Measurements from ENCODE around the gene SOCS6.
A peak's percentile ranks its signal among the peaks of the same experiment; 100 is the strongest.

Gene SOCS6

DNA sequence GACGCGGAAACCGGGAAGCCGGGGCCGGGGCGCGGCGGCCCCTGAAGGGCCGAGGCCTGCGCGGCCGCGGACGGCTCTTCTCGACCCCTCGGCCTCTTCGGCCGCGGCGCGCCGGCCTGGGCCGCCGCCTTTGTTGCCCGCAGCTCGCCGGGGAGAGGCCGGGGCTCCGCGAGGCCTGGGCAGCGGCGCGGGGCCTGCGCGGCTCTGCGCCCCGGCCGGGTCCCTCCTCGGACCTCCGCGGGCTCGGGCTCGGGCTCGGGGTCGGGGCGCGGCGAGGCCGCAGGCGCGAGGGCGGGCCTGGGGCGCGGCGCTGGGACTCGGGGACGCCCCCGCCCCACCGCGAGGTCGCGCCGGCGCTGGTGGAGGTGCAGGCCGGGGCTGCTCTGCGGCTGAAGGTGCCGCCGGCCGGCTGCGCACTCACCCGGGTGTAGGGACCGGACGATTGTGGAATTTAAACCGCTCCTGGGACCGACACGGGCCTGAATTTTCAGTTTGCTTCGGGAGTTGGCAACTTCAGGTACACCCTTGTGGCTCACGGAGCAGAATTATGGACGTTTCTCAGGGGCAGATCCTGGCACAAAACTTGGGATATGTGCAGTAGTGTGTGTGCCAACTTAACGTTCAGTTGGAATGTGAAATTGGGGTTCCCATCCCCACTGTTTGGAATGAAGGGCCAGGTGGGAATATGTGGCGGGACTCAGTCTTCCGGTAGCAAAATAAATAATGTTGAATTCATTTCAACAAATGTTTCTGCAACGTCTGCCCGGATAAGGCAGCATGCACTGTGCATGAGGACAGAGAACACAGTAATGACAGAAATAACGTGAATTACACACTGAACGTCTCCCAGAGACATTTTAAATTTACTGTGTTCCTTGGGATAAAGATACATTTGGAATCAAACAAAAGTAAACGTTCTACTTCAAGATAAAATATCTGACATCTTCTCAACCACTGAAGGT is 787 bp downstream of the SOCS6 start:
- peak; percentile 44 for DNase-seq

DNA sequence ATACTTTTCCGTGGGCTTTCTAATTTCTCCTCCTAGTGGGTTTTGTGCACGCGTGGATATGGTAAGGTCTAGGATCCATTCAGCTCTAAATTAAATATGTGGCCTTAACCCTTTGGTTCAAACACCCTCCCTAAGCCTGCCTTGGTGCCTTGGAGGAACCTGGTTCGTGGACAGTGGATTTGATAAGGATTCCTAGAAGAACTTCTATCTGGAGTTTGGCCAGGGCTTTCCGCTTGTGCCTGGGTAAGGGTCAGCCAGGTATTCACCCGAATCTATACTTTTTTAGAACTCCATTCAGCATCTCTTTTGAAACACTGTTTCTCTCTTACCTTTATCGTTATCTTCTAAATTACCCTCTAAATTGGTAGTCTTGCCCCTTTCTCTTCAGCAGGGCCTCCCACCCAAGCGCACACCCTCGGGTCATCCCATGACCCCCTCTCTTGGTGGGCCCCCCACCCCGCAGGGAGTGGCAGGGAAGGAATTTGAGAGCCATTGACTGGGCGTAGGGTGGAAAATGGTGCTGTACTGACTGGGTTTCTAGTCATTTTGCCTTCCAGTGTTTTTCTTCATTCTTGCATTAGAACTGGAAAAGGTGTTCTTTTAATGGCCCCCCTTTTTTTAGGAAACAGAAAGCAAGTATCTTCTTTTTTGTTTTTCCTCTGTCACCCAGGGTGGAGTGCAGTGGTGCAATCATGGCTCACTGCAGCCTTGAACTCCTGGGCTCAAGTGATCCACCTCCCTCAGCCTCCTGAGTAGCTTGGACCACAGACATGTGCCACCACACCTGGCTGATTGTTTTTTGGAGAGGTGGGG is 1.8 kb downstream of the SOCS6 start:
- no peak for DNase-seq

DNA sequence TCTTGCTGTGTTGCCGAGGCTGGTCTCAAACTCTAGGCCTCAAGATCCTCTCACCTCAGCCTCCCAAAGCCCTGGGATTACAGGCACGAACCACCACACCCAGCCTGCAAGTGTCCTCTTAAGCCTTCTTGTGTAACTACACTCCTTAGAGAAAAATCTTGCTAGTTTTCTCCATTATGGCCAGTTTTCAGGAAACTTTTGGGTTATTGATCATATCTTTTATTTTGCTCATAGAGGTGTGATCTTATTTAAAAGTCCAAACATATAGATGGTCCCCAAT is 2.4 kb downstream of the SOCS6 start:
- no peak for DNase-seq

DNA sequence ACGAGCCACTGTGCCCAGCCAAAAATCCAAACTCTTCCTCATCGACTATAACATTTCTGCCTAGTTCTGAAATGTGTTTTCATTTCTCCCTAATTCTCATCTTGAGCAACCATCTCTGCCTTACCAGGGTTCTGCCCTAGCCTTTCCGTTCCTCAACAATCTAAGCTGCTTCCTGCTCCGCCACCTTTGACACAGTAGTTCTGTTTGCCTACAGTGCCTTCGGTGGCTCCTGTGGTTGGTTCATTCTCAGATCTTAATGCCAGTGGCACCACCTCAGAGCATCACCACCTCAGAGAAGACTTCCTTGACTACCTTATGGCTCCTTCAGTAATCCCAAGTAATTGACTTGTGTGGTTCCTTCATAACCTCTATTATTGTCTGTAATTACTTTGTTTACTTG is 3.8 kb downstream of the SOCS6 start:
- DNase-seq: no peak

DNA sequence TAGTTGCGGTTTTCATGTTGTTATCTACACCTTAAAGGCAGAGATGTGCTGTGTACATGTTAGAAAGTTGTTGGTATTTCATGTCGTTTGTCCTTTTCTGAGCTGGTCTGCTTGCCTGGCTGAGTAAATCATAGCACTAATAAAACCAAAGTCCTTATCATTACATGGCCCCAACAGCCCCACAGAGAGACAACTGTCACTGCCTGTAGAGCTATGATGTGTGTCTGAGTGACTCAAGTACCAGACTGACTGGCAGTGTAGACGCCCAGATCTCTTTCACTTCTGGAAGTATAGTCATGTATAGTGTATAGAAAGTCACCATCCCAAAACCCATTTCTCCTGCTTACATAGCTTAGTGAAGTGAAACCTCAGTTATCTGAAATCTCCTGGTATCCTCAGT is 4.3 kb downstream of the SOCS6 start:
- no peak for DNase-seq

DNA sequence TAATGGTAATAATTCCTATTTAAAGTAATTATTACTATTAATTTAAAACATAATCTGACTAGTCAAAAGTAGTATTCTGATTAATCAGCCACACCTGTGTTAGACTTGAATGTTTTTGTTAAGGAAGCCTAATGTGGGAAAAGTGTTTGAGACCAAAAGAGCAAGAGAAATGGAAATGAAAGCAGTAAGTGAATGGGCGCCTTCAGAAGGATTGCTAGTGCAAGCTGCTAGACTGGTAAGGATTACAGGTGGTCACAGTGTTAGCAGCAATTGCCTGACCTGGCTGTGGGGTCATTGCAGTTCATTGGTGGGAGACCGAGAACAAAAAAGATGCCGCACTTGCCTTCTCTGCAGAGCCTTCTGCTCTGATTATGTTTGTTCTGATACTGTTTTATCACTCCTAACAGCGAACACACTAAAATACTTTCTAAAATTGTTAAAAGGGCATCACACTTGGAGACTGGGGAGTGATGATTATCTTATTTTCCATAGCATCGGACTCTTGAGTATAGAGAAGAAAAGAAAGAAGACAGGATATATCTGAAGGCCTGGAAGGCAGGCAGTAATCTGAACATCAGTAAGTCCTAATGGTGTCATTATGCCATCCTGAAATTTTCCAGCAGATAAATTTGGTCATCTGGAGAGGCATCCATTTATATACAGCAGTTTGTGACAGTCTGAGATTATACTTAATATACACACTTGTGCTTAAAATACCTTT is 5.8 kb downstream of the SOCS6 start:
- DNase-seq: no peak

DNA sequence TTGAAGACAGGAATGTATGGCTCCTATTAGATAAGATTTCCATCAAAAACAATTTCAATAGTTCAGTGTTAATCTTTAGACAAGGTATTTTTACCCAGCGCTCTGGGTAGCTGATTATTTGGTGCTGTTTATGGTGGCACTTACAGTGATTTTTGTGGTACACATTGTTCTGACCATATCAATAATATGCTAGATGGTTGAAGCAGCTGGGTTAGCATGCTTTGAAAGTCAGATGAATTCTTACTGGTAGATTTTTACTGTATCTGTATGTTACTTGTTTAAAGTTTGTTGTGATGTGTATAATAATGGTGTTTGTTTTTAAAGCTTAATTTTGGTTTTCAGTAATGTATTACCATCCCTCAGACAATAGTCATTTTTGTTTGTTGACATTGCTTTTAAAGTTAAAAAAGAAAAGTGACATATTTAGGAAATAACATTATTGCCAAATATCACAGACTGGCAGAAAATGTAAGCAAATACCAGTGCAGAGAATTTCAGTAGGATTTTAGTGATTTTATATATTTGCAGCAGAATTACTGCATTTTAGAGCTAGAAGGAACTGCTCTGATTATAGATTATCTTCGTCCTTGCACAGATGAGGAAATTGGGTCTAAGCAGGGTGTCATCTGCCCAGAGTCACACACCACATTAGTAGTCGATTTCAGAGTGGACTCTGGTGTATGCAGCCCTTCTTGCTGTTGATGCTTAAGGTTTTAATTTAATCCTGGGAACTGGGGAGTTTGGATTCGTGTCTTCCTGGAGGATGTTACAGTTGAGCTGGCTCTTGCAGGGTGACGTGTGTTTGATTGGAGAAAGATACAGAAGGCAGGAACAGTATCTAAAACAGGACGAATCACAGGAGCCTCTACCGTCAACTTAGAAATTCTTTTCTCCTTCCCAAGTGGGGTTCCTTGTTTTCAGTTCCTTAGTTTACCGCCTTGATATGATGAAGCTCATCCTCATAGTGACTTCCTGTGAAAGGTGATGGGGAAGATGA is 6.6 kb downstream of the SOCS6 start:
- DNase-seq: no peak

DNA sequence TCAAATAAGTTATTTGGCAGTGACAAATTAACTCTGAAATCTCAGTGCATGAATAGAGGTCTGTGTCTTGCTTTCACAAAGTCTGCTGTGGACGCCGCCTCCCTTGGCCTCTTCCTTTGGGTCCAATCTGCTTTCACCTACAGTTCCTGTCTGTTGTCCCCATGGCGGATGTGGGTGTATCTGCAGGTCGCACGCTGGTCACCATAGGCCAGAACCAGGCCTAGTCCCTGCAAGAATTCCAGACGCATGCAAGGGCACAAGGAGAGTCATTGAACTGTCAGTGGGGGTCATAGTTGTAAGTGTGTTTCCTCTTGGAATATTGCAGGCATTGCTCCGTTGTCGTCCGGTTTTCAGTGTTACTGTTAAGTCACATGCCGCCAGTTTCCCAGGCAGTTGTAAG is 7.4 kb downstream of the SOCS6 start:
- DNase-seq: no peak

DNA sequence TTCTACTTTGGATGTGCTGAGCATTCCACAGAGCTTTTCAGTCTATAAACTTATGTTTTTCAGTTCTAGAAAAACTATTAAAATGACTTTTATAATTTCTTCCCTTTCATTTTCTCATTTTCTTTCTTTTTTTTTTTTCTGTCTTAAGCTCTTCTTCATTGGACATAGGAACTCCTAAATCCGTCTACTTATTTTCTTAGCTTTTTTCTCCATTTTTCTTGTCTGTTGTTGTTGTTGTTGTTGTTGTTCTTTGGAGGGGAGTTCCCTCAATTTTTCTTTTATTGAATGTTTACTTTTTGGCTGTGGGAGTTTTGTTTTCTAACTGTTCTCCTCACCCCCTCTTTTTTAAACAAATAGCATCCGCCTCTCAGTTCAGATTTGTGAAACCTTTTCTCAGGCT is 7.9 kb downstream of the SOCS6 start:
- no peak for DNase-seq

DNA sequence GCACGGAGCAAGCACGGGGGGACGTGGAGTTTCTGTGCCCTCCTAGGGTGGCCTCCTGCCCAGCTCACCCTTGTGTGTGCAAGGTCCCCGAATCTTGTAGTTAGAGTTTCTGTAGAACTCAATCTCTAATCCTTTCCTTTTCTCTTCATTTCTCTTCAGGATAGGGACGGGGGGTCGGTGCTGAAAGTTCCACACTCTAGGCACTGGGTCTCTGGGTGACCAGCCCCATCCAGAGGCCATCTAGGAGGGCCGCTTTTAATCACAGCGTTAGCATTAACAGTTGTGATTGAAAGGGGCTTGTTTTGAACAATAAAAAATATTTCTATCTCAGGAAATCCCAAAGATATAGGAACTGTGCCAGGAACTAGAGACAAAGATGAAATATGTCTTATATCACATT is 10.5 kb downstream of the SOCS6 start:
- DNase-seq: no peak

DNA sequence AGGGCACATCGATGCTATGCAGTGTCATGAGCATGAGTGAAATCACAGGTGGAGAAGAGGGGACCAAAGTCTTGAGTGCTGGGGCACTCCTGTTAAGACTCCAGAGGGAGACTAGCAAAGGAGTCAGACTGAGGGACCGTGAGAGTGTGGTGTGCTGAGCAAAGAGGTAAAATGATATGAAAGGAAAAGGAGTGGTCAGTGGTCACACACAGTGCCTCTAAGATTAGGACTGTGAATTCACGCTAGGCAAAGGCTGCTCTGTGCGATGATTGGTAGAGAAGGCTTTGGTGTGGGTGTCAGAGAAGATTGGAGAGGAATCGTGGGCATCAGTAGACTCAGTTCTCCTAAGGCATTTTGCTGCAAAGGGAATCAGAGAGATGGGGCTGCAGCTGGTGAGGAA is 12.8 kb downstream of the SOCS6 start:
- DNase-seq: no peak

DNA sequence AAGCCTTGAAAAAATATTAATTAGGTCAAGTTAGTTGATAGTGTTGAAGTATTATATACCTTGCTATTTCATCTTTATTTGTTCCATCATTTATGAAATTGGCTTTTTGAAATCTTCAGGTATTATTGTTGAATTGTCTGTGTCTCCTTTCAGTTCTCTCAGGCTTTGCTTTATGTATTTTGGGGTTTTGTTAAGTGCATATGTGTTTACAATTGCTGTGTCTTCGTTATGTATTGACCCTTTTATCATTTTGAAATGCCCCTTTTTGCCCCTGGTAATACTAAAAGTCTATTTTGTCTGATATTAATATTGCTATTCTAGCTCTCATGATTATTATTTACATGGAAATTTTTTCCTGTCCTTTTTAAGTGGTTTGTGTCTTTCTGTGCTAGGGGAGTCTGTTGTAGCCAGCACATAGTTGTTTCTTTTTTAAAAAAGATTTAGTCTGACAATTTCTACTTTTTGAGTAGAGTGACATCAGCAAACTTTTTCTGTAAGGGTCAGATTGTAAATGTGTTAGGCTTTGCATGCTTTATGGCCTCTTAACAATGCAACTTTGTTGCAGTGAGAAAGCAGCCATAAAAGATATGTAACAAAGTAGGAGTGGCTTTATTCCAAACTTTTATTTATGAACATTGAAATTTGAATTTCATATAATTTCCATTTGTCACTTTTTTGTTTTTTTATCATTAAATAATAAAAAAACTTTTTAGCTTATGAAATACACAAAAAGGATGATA is 19.9 kb downstream of the SOCS6 start:
- no peak for DNase-seq

DNA sequence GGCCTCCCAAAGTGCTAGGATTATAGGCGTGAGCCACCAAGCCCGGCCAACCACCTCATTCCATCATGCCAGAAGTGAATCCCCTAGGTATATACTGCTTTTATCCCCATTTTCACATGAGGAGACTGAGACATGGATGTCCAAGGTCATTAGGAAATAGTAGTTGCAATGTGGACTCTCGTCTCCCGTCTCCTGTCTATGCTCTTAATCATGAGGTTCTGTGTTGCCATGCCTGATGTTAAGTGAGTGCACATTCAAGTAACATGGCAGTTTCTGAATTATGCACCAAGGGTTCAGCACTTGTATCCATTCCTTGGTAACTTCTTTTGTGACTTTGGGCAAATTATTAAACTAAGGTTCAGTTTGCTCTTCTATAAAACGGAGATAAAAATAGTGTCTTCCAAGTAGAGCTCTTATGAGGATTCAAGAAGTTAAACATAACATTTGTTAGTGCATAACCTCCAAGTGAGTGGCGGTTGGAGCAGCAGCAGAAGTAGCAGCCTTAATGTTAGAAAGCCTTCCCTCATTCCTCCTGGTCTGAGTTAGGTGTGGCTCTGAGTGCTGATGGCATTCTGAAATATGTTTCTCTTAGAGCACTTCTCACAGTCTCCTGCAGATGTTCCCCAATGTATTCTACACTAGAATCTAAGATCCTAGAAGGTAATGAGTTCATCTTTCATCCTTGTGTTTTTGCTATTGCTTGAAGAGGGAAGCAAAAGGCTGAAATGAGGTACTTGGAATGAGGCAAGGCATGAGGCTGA is 21.9 kb downstream of the SOCS6 start:
- DNase-seq: no peak

DNA sequence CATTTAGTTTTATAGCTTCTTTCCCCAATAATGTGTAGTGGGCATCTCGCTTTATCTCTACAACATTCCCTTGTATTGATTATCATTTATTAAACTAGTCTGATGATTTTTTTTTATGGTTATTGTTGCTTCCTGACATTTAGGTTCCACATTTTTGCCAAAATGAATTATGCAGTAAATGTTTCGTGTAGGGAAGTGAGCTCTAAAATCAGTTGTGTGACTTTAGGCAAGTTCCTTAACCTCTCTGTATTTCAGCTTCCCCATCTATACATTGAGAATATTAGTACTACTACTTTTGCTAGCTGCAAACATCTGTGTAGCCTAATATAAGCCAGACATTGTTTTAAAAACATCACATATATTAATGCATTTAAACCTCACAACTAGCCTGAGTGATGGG is 22.9 kb downstream of the SOCS6 start:
- DNase-seq: no peak

DNA sequence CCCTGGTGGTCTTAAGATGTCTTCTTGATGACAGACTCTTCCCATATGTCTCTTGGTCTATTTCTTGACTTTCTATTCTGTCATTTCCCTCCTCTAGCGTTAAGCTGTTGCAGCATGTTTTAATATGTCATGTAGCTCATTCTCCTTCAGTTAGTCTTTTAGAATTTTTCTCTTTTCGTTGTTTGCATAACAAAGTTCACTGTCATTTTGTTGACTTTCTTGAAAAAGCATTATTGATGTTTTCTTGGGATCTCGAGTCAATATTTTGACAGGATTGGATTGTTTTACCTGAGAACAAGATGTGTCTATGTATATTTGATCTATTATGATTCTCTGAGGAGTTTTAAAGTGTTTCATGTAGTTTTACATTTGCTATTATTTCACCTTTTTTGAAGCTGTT is 24.8 kb downstream of the SOCS6 start:
- DNase-seq: no peak

DNA sequence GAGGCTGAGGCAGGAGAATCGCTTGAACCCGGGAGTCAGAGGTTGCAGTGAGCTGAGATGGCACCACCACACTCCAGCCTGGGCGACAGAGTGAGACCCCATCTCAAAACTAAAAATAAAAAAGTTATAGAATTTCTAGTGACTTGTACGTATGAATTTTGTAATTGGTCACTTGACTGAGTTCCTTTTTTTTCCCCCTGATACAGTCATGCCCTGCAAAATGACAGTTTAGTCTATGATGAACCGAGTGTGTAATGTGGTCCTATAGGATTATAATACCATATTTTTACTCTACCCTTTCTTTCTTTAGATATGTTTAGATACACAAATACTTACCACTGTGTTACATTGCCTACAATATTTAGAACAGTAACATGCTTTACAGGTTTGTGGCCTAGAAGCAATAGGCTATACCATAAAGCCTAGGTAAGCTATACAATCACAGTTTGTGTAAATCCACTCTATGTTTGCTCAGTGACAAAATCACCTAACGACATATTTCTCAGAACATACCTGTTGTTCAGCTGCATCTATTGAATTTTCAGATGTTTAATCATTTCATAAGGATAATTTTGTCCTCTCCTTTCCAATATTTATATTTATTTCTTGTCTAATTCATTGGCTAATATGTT is 25.4 kb downstream of the SOCS6 start:
- no peak for DNase-seq

DNA sequence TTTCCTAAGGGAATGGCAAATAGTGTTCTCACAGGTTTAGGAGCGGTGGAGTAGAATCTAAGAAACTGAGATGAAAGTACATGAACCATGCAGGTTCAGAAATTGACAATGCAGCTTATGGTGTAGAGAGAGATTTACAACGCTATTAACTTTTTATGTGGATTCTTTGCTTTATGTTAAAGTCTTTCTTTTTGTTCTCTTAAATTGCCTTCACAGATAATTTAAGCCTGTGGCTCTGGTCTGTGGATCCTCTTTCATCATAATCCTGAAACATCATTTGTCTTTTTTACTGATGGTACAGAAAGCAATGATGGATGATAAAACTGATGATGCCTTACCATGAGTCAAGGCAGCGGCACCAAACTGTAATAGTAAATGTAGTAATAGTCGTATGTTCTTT is 30.3 kb downstream of the SOCS6 start:
- DNase-seq: no peak

DNA sequence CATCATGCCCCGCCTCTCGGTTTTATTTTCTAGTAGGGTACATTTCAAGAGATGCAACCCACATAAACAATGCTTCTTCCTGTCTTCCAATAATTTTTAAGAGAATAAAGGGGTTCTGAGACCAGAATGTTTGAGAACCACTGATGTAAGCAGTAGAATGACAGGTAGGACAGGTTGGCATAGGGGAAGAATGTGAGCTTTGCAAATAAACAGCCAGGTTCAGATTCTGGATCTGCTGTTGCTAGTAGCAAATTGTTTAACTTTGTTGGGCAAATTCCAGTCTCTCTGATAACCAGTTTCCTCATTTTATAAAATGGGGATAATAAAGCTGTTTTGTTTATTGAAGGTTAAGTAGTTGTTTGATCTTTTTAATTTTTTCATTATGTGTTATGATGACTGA is 32.8 kb downstream of the SOCS6 start:
- DNase-seq: no peak

DNA sequence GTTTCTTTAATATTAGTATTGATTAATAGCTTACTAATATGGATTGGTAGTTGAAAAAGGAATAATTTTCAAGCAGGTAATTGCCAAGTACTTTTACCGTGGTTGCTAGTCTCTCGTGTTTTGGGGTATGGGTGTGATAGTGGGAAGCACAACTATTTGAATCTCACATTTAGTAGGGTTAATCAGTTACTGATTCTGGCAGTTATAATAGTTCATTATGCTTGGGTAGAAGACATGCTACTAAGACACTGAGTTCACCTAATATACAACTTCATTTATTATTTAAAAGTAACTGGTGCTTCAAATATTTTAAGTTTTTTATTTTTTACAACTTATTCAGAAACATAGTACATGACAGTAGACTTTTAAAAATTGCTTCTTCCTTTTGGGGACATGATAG is 33.5 kb downstream of the SOCS6 start:
- DNase-seq: no peak

DNA sequence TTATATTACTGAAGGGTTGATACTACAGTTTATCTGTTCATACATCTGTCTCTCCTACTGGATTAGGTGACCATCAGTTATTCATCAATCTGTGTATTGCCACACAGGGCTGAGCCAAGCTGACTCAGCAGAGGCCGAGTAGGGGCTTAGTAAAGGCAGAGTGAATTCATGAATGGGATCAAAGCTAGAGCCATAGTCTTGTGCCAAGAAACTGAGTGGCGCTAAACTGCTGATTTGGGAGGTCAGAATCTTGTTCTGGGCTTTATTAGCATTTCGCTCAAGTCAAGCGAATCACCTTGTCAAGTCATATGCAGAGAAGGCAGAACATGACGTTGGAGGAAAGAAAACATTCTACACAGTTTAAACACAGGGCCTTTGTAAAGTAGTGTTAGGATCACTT is 34.1 kb downstream of the SOCS6 start:
- DNase-seq: no peak
